HG03571 (cell line): ENCODE results near the gene CADM4.
"Not testable (repeated sequence)": the region's sequence is repeated elsewhere in the genome, so short reads cannot be mapped to it uniquely, and the experiment has no call there.

Source experiments
- ATAC-seq: cut with Tn5 transposase; IDR thresholded peaks from one replicate; pipeline ENCODE4 v1.9.1; 2021; ENCODE audit not compliant: unreplicated experiment

The CADM4 gene

DNA sequence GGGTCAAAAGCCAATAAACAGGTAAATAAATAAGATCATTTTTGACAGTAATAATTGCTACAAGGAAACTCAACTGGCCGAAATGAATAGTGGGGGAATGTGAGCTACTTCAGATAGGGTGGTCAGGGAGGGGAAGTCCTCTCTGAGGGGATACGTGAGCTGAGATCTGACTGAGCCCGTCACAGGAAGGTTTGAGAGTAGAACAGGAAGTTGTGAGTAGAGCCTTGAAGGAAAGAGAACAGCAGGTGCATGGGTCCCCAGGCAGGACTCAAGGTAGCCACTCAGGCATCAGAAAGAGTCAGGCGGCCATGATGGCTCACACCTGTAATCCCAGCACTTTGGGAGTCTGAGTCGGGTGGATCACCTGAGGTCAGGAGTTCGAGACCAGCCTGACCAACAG lies 50.0 kb downstream of the CADM4 start:
- ATAC-seq = no peak

DNA sequence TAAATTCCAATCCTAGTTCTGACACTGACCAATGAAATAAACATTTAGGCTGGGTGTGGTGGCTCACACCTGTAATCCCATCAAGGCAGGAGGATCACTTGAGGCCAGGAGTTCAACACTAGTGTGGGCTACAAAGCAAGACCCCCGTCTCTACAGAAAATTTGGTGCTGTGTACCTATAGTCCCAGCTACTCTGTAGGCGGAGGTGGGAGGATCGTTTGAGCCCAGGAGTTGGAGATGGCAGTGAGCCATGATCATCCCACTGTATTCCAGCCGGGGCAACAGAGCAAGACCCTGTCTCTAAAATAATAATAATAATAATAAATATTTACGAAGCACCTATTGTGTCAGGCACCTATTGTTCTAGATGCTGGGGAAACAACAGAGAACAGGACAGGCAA lies 50.4 kb downstream of the CADM4 start:
- no peak for ATAC-seq

DNA sequence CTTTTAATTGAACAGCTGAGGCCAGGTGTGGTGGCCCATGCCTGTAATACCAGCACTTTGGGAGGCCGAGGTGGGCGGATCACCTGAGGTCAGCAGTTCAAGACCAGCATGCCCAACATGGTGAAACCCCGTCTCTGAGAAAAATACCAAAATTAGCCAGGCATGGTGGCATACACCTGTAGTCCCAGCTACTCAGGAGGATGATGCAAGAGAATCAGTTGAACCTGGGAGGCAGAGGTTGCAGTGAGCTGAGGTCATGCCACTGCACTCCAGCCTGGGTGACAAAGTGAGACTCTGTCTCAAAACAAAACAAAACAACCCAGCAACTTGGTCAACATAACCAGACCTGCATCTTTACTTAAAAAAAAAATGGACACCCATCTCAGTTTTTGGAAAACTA lies 52.6 kb downstream of the CADM4 start:
- ATAC-seq = not testable (repeated sequence)

DNA sequence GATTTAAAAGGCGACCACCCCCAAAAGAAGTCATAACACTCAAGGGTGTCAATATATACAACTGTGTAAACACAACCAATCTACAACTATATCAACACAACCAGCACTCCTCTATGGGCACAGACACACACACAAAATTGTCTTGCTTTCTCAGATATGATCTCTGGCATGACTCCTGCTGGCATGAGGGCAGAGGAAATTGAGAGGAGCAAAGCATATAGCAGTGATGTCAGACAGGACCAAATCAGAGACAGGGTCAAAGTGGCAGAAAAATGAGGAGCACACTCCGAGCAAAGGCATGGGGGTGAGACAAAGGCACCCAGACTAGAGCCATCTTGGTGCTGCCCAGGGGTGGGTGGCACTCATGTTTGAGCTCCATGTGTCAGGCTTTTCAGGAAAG lies 53.3 kb downstream of the CADM4 start:
- no peak for ATAC-seq

DNA sequence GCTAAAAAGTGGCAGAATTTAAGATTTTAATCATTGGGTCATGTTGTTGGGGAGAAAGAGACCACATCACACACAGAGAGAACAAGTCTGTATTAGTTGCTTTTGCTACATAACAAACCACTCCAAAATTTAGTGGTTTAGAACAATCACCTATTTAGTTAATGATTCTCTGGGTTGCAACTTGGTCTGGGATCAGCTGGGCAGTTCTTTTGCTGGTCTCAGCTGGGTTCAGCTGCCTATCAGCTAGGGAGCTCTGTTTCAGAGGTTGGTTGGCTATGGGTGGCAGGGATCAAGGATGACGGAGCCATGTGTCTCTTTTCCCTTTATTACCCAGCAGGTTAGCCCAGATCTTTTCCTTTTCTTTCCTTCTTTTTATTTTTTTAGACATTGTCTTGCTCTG lies 55.2 kb downstream of the CADM4 start:
- peak; percentile 32 for ATAC-seq

DNA sequence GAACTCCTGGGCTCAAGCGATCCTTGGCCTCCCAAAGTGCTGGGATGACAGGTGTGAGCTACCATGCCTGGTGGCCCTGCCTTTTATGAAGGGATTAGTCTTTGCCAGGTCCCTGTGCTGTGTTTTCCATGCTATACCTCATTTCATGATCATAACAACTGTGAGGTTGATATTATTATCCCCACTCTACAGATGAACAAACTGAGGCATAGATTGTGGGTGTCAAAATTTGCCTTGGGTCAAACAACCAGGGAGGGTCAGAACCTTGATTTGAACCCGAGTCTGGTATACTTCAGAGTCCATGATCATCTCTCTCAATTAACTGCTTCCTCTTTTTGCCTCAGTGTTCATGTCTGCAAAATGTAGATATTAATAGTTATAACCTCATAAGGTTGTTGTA lies 57.2 kb downstream of the CADM4 start:
- ATAC-seq = no peak

DNA sequence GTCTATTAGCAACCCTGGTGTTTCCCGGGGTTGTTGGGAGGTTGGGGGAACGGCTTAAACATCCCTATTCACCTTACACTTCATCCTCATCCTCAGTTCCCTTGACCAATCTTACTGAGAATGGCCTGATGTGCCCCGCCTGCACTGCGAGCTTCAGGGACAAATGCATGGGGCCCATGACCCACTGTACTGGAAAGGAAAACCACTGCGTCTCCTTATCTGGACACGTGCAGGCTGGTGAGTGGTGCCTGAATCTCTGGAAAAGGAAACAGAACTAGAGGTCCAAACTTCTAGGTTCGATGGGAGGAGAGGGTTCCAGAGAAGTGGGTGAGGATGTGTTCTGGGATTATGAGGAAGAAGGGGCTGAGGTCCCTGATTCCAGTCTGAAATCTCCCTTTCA lies 58.2 kb downstream of the CADM4 start:
- ATAC-seq = no peak

DNA sequence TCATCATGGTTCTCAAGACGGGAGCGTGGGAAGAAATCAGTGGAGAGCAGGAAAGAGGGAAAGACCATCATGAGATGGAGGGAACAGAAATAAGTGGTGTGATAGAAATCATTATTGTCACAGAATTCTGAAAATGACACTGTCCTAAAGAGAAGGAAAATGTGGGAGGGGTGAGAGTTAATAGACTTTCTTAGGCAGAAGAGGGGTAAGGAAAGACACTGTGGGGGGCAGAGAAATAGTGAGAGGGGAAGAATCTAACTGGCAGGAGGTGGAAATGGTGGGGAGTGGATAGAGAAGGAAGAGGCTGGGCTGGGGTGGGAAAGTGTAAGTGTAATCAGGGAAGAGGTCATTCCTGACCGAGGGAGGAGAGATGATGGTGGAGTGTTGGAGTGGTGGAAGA lies 60.9 kb downstream of the CADM4 start:
- ATAC-seq = no peak

DNA sequence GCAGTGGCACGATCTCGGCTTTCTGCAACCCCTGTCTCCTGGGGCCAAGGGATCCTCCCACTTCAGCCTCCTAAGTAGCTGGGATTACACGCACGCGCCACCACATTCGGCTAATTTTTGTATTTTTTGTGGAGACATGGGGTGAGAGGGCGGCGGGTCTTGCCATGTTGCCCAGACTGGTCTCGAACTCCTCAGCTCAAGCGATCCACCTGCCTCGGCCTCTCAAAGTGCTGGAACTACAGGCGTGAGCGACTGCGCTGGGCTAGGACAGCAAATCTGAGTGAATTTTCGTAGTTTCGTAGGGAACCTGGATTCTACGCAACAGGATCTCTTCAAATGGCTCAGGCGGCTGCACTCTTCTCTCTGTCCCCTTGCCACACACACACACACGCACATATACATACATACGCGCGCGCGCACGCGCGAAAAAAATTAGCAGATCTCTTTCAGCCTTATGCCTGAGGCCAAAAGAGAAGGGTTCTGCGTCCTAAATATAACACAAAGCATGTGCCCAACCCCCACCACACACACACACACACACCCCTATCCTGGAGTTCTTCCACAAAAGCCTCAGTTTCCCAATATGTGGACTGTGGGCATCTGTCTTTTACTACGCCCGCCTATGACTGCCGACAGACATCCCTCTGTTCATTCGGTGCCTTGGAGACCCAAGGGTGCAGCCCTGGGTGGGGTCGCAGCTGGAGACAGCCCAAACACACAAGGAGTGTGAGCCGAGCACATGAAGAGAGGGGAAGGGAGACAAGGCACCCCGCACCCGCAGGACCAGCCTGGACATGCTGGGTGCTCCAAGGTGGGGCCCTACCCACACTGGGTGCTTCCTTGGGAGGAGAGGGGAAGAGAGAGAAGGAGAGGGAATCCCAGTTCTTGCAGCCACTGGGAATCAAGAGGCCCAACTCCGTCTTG lies 63.4 kb downstream of the CADM4 start:
- ATAC-seq = no peak

DNA sequence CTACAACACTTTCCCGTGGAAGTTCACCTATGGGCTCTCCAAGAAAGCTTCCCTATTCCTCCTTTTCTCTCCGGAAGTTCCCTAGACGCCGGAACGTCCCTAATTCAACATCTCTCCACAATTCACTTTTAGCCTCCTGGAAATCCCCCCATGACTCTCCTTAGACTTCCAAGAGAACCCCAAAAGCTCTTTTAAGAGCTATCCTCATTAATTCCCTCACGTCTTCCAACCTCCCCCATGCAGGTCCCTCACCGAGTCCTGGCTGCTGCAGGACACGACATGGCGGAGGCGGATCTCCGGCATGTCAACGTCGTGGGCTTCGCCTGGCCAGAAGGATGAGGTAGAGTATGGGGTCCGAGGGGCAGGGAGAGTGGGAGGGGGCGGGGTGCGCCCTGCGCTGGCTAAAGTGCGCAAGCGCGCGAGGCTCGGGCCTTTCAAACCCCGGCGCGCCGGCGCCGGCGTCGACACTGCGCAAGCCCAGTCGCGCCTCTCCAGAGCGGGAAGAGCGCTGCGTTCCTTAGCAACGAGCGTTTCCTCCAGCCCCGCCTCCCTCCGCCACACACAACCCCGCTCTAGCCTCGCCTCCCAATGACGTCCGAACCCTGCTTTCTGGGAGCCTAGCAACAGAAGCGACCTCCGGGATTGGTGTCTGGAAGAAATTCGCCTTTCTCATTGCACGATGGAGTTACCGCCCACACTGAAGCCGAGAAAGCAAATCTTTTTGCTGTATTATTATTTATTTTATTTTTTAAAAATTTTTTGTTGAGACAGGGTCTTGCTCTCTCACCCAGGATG lies 64.3 kb downstream of the CADM4 start, which contains the start of the genes PINLYP and XRCC1:
TSS of gene PINLYP (plus strand) at position 646 of the 795 bp plus-strand sequence. CDS start 1,391 bp downstream, outside the sequence.
TSS of gene XRCC1 (minus strand) at position 372 of the 795 bp plus-strand sequence. CDS start at position 303, 69 bp downstream.
- ATAC-seq = peak; percentile 90

DNA sequence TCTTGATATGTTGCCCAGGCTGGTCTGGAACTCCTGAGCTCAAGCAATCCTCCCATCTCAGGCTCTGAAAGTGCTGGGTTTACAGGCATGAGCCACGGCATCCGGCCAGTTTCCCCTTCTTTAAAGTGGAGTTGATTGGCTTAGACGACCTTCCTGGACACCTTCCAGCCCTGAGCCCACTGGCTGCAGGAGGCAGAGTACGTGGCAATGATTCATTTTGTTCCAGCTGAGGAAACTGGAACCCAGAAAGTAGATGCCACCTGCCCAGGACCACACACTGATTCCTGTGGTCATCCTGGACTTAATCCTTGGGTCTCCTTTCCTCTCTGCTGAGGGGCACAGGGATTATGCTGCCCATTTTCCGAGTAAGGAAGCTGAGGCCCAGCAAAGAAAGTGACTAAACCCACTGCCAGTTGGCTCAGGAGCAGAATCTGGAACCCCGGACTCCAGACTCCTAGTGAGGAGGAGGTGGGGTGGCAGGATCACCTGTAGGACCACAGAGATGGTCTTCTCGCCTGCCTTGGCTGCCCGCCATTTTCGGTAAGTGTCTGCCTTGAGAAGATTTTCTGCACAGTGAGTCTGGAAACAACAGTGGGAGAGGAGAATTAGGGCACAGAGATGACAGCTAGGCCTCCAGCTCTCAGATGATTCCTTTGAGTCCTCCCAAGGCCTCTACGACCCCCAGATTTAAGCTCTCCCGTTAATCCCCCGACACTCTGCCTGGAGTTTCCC lies 65.1 kb downstream of the CADM4 start:
- no peak for ATAC-seq
